NCI-H1092 (cell line): Measurements from ENCODE around the gene CRYBA1.
"Not testable (repeated sequence)": the region's sequence is repeated elsewhere in the genome, so short reads cannot be mapped to it uniquely, and the experiment has no call there.

Experiments
- DNase-seq: peaks from one replicate; lab custom pipeline; 2025; lab: John Stamatoyannopoulos, UW

The CRYBA1 gene

GRCh38 chr17:29237476-29238132, 9.1 kb upstream of the CRYBA1 start:
- DNase-seq: no peak

GRCh38 chr17:29238133-29238850, 8.4 kb upstream of the CRYBA1 start:
- no peak for DNase-seq

GRCh38 chr17:29240477-29240876, 6.2 kb upstream of the CRYBA1 start:
- no peak for DNase-seq

GRCh38 chr17:29240968-29241963, 5.4 kb upstream of the CRYBA1 start:
- no peak for DNase-seq

- DNase-seq: no peak
Measured at GRCh38 chr17:29242051-29242450, 4.6 kb upstream of the CRYBA1 start.

GRCh38 chr17:29242790-29243189, 3.9 kb upstream of the CRYBA1 start:
- DNase-seq: no peak

- DNase-seq: no peak
Measured at GRCh38 chr17:29243792-29244191, 2.9 kb upstream of the CRYBA1 start.

GRCh38 chr17:29245401-29245800, 1.3 kb upstream of the CRYBA1 start:
- DNase-seq: no peak

- no peak for DNase-seq
Measured at GRCh38 chr17:29247219-29247618, 560 bp downstream of the CRYBA1 start.

- DNase-seq: no peak
Measured at GRCh38 chr17:29248845-29249244, 2.2 kb downstream of the CRYBA1 start.

- no peak for DNase-seq
Measured at GRCh38 chr17:29250666-29251065, 4.0 kb downstream of the CRYBA1 start.

GRCh38 chr17:29251184-29251583, 4.5 kb downstream of the CRYBA1 start:
- DNase-seq: no peak

- DNase-seq: no peak
Measured at GRCh38 chr17:29252101-29252791, 5.6 kb downstream of the CRYBA1 start.

GRCh38 chr17:29253037-29253436, 6.4 kb downstream of the CRYBA1 start:
- DNase-seq: no peak

GRCh38 chr17:29255926-29256522, 9.4 kb downstream of the CRYBA1 start:
- no peak for DNase-seq

- no peak for DNase-seq
Measured at GRCh38 chr17:29256735-29257466, 10.2 kb downstream of the CRYBA1 start.

- DNase-seq: no peak
Measured at GRCh38 chr17:29257756-29258155, 11.1 kb downstream of the CRYBA1 start.

GRCh38 chr17:29263916-29264315, 17.3 kb downstream of the CRYBA1 start:
- DNase-seq: no peak

GRCh38 chr17:29271980-29272379, 25.3 kb downstream of the CRYBA1 start:
- DNase-seq: not testable (repeated sequence)

GRCh38 chr17:29273924-29274323, 27.3 kb downstream of the CRYBA1 start:
- no peak for DNase-seq

- no peak for DNase-seq
Measured at GRCh38 chr17:29278692-29279091, 32.0 kb downstream of the CRYBA1 start.
